KG1 (cell line): ENCODE results near the gene KCNIP4.

Experiments
- DNase-seq: peaks from one replicate; lab custom pipeline; 2025; lab: John Stamatoyannopoulos, UW

Gene KCNIP4

GRCh38 chr4:21901281-21901680, 47.3 kb downstream of the KCNIP4 start:
- no peak for DNase-seq

DNA sequence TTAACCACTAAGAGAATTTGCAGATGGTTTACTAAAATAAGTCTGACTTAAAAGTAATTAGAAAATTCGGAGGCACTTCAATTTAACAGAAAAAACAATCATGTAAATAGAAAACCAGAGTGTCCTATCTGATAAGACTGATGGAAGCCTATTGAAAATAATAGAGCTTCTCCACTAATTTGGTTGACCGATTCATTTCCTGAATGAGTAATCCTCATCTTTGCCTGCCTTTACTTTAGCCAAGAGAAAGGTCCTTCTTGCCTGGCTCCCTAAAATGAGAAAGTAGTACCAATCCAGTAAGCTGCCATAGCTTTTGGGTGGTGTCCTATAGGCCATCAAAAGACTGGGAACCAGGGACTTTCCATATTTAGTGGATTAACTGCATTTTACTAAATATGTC, 48.4 kb downstream of the KCNIP4 start:
- no peak for DNase-seq

GRCh38 chr4:21898101-21898500, 50.5 kb downstream of the KCNIP4 start:
- no peak for DNase-seq

DNA sequence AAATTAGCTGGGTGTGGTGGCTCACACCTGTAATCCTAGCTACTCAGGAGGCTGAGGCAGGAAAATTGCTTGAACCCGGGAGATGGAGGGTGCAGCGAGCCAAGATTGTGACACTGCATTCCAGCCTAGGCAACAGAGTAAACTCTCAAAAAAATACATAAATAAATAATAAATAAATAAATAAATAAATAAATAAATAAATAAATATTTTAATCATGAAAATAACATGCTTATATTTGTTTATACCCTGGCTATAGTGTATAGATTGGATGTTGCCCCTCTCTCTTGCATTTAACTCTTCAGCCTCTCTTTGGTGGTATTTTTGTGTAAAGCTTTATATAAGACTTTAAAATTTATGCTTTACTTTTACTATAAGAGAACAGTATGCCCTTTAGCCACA, 51.8 kb downstream of the KCNIP4 start:
- DNase-seq, result no peak

GRCh38 chr4:21893136-21893535, 55.4 kb downstream of the KCNIP4 start:
- DNase-seq, result no peak

DNA sequence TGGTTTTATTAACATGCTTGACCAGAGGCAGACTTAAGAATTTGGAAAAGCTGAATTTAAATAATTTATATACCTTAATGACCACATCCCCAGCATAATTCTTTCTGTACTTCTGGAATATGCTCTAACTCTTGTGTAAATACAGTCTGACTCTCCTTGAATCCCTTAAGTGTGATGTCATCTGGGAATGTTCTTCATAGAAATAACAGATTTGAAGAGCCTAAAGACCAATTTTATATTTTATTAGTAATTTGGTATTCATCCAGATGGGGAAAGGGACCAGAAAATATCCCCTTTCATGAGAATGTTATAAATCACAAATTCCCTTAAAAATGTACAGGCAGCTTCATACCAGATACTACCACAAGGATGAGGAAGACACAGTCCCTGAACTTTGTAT, 58.3 kb downstream of the KCNIP4 start:
- DNase-seq, result no peak

DNA sequence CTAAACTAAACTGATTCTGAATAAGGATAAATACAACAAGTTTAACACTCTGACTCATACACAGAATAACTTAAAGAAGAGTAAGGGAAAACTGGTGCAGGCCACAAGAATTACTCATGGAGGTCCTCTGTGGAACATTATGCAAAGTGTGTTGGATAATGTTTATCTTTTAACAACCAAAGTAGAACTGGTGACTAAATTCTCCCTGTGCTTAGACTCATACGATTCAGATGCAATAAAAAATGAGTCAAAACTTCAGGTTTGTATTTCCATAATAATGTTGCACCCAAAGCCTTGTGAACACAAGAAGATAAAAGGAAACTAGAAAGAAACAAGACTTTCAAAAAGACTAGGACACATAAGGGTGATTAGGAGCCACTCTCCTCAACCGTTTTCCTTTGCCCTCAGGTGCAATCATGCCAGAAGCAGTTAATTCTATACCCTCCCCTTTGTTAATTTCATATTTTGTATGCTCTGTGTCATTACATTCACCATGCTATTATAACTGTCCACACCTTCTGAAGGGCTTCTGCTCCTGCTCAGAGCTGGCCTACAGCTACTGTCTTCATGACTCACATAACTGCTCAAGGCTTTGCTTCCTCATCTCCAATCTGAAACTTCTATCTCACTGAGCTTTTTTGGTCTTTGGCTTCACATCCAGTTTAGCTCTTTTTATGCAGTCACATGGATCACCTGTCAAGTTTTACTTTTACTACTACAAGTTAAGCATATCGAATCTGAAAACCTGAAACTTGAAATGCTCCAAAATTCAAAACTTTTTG, 60.2 kb downstream of the KCNIP4 start:
- no peak for DNase-seq

GRCh38 chr4:21887481-21887880, 61.1 kb downstream of the KCNIP4 start:
- no peak for DNase-seq

GRCh38 chr4:21885770-21886169, 62.8 kb downstream of the KCNIP4 start:
- no peak for DNase-seq

- no peak for DNase-seq
Measured at GRCh38 chr4:21885241-21885640, 63.3 kb downstream of the KCNIP4 start.

GRCh38 chr4:21884615-21885014, 64.0 kb downstream of the KCNIP4 start:
- DNase-seq, result no peak

DNA sequence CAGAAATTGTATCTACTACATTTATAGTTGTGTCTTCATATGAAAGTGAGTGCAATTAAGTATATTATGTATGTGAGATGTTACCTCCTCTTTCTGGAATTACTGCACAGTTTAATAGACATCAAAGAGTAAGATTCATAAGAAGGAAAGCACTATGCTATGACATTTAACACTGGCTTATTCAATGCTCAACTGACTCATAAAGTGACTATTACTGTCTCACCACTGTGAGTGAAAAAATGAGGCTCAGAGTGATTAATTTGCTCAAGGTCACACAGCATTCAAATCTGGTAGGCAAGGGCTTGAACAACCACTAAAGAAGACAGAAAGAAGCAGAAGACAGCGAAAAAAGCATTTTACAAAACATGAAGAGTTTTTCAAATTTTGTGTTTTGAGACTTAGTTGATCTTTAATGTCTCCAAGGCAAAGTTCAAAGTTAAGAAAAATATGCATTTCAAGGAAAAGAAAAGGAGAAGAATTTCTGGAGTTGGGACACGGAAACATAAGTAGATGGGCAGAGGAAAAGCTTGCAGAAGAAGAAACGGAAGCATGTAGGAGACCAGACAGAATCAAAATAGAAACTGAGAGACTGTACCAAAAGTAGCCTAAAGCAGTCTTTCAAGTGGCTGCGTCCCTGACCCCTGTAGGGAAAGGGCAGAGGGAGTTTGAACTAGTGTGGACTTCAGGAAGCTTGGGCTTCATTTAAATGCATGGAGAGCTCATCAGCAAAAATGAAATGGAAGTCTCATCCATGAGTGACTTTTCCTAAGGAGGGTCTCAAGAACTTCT, 66.3 kb downstream of the KCNIP4 start:
- no peak for DNase-seq

- DNase-seq, result no peak
Measured at GRCh38 chr4:21879187-21879586, 69.4 kb downstream of the KCNIP4 start.

GRCh38 chr4:21876711-21877110, 71.9 kb downstream of the KCNIP4 start:
- no peak for DNase-seq

DNA sequence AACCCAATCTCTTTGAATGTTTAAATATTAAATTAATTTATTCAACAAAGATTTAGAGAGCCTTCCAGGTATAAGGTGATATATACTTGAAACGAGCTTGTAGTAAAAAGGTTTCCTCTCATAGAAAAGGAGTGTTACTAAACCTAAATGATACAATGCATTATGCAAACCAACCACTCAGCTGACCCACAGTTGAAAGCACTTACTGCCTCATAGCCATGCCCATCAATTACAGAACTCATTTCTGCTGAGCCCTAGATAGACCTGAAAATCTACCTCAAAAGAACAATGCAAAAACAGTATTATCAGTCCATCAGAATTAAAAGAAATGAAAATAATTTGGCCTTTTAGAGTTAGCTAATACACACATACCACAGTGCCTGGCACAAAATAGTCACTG, 75.4 kb downstream of the KCNIP4 start:
- no peak for DNase-seq

- no peak for DNase-seq
Measured at GRCh38 chr4:21872101-21872500, 76.5 kb downstream of the KCNIP4 start.

DNA sequence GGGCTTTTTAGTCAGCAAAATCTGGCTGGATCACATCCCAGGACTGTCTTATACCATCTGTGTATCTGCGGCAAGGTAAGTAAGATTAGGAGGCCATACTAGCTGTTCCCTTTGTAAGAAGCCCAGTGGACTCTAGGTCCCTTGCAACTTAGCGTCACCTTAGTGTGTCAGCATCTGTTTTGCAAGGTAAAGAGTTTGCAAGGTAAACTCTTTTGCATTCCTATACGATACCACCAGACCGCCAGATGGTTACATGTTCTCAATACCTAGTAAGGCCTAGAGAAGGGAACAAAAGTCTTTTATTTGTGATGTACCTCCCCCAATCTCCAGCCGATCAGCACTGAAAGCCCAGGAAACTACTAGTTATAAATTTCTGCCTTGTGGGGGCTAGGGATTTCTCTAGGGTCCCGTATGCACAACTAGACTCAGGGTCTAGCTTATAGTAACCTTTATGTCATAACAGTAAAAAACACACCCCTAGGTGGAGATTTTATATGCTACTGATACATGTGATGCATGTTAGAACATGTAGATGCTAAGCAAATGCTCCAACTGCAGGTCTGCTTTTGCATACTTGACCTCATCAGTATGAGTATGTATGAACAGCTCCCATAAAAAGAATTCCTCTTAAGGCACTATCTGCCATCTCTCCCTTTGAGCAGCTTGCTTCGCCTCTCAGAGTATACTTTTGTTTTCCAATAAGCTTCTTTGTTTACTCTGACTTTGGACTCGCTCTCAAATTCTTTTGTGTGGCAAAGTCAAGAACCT, 78.4 kb downstream of the KCNIP4 start:
- DNase-seq, result no peak

DNA sequence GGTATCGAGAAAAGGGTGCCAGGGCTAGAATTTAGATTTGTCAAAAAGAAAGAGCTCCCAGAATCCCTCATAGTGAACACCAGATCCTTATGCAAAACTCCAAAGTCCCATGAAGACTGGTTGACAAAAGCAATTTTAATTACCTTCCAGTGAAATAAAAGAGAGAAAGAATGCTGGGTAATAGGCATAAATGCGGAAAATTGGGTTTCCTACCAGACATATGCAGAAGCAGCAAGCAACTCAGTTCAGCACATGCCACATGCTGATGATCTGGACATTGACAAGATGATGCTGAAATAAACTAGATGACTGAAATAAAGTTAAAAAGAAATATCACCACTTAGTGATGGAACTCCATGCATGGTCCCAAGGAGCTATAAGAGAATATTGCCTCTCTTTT, 83.9 kb downstream of the KCNIP4 start:
- DNase-seq, result no peak

DNA sequence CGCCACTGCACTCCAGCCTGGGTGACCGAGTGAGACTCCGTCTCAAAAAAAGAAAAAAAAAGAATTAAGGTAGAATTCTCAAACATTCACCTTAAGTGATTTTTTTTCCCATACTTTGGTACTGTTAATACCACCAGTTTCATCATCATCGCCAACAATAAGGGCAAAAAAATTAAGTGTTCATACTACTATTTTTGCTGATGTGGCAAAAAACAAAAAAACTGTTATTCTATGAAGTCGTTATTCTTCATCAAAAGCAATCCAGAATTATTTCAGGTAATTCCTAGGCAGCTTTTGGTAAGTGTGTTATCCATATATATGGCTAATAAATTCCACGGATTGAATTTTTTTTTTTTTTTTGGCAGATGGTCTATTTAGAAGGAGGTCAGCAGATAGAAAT, 85.7 kb downstream of the KCNIP4 start:
- no peak for DNase-seq

GRCh38 chr4:21858971-21859370, 89.6 kb downstream of the KCNIP4 start:
- DNase-seq, result no peak

GRCh38 chr4:21856754-21857153, 91.8 kb downstream of the KCNIP4 start:
- DNase-seq, result no peak

DNA sequence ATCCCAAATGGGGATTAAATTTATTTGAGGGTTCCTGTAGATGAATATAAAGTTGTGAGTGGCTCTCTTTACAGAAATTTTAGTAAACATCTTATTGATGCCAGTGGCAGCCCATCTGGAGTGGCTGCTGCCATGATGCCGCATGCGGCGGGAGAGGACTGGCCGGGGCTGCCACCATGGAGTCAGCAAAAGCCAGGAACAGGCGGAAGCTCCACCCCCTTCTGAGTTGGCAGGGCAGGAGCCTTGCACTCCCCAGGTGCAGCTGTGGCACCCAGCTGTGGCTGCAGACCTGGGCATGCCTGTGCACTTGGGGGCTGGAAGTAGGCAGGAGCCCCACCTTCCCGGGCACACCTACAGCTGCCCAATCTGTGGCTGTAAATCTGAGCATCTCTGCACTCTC, 92.3 kb downstream of the KCNIP4 start:
- no peak for DNase-seq

DNA sequence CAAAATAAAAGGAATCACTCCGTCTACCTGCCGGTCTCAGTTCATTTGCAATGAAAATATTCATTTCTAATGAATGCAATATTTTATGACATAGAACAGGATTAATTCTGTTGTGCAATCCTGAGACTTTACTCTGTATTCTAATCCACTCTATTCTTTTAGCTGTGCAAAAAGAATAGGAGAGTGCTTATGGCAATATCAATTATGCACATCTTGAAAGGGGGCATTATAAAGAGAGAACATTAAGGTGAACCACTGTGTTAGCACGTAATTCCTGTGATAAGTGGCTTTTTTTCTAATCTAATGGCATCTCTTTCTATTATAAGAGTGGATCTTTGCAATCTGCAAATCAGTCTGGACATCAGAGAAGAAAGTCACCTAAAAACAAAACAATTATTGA, 99.5 kb downstream of the KCNIP4 start:
- no peak for DNase-seq
